NCI-H1105 treated with DMSO at 0.1 percent for 48 hours (cell line): ENCODE data around the gene SYT6.
A peak's percentile ranks its signal among the peaks of the same experiment; 100 is the strongest.

Experiments used
- DNase-seq: peaks from one replicate; lab custom pipeline; 2025; lab: John Stamatoyannopoulos, UW

Gene SYT6

GRCh38 chr1:114118351-114118990 is 35.2 kb downstream of the SYT6 start:
- no peak for DNase-seq

GRCh38 chr1:114117654-114118053 is 36.0 kb downstream of the SYT6 start:
- DNase-seq, result no peak

- no peak for DNase-seq
Observed at GRCh38 chr1:114116086-114116485, 37.6 kb downstream of the SYT6 start.

DNA sequence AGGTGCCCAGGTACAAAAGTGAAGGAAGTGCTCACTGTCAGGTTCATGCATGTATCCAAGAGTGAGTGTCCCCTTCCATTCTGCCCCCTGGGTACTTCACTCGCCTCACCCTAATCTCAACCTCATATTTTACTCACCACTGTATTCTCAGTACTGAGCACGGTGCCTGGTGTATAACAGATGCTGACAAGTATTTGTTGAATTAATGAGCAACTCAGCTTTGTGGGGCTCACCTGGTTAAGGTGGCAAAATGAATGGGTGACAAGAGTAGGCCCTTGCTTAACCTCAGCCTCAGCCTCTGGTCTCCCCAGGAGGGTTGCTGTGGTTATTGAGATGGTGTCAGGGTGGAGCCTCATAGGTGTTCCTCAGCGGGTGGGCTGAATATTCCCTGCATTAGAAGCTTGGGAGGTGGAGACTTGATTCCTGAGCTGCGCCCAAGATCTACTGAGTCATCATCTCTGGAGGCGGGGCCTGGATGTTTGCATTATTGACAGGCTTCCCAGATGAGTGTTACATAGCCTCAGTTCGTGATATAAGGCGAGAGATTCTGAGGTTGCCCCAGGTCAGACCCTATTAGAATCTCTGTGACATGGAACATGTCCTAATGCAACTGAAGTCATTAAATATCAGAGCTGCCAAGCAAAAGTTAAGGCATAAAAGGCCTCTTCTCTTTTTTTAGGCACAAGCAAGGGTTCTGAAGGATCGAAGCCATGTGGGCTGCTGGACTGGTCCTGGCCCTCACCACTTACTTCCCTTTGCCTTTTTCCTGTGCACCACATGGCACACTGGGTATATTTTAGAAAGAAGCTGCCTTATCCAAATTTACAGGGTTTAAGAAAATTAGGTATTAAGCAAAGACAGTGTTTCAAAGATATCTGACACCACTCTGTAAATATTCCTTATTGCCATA is 39.2 kb downstream of the SYT6 start:
- no peak for DNase-seq

DNA sequence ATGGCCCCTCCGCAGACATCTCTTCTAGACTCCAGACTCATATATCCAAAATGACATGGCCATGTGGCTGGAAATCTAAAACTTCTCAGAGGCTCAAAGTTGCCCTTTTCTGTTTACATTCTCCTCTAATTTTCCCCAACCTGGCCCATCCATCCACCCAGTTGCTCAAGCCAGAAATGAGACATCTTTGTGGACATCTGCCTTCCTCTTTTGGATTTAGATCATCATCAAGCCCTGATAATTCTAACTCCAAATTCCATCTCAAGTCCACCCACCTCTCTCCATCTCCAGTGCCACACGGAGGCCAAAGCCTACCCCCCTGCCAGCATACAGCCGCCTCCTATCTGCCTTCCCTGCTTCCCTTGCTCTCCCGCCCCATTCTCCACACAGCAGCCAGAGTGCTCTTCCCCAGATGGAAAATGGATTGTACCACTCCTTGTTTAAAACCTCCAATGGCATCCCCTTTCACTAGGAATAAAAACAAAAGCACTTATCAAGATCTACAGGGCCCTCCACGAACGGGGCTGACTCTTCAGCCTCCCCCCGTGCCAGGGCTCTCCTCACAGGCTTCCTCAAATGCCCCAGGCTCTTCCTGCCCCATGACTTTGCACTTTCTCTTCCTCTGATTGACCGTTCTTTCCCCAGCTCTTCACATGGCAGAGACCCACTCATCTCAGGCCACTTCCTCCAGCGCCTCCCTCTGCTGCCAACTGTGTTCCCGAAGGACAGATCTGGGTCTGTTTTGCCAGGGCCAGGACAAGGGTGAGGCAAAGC is 40.1 kb downstream of the SYT6 start:
- no peak for DNase-seq

- no peak for DNase-seq
Observed at GRCh38 chr1:114112775-114113174, 40.9 kb downstream of the SYT6 start.

- DNase-seq, result no peak
Observed at GRCh38 chr1:114111731-114112641, 41.7 kb downstream of the SYT6 start.

DNA sequence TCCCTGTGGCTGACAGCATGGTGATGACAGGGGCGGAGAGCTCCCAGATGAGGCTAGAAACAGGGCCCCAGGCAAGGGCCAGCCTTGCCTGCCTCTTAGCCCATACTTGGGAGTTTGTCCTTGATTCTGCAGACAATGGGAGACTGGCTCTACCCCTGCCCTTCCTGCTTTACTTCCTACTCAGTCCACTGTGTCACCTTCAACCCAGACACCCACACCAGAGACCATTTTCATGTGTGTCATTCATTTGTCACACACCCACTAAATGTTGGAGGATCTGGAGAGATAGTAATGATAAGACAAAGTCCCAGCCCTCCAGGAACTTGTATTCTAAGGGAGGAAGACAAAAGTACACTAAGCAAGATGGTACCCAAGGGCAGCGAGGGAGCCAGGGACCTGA is 43.7 kb downstream of the SYT6 start:
- DNase-seq, result no peak

GRCh38 chr1:114108751-114109255 is 44.9 kb downstream of the SYT6 start:
- DNase-seq, result no peak

DNA sequence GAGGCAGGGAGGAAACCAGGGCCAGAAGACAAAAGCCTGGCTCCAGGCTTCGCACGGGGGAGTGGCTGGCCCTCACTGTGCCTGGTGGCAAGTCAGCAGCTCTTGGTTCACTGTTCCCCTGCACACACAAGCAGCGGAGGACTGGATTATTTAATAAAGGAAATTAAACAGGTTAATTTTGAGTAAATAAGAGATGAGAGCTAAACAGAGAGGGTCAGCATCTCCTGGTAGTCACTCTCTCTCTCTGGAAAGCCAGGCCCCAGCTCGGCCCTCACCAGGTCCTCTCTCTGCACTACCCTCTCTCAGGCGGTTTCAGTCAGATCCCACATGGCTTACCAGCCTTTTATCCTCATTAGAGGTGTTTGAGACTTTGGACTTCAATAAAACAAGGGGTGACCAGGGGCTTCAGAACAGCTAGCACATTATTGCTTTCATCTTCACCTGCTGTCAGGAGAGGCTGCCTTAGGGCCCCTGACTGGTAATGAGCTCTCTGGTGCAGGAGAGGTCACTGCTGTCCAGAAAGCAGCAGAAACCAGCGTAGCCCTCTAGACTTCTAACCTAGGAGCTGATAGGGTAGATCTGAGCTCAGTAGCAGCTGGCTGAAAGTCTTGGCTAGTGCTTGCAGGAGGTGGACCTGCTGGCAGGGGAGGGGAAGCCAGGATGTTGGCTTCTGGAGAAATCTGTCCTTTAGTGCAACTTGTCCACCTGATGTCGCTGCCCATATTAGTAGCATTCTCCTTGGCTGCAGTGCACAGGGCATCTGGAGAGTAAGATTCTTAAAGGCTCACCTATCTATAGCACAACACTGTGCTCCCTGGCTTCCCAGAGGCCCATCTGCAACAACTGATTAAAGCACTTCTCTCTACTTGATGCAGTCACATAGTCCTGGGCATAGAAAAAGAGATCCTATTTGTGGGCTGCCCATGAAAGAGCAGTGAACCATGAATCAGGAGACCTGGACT is 45.9 kb downstream of the SYT6 start:
- DNase-seq, result no peak

DNA sequence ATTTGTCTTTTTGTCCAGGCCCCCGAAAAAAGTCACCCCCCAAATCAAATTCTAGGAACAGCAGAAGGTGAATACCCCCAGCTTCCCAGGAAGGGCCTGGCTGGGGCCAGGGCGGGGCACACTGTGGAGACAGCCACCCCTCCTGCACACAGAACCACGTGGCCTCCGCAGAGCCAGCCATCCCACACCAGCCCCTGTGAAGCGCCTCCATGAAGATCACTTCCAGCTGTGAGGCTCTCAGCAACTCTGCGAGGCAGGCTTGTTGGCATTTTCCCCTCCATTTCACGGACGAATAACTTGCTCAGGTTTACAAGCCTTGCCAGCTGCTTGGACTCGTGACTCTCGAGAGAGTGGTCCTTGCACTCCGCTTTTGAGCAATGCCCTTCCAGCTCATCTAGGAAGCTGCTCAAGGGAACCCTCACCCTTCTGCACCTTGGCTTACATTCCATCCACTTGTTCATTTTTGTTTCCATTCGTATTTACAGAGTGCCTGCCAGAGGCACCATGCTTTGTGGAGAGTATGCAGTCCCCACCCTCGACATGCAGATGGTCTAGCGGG is 48.2 kb downstream of the SYT6 start:
- DNase-seq, result no peak

DNA sequence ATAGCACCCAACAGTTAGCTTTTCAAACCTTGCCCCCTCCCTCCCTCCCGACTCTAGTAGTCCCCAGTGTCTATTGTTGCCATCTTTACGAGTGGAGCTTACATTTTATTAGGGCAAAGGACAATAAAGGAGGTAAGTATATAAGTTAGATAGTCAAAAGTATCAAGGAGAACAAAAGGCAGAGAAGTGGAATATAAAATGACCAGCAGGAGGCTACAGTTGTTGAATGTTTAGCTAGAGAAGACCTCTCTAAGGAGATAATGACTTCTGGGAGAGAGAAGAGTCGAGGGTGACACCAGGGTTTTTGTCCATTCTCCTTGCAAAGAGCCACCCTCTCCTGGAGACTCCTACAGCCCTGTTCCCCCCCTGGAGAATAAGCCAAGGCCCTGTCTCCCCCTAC is 48.7 kb downstream of the SYT6 start:
- no peak for DNase-seq

GRCh38 chr1:114103992-114104391 is 49.7 kb downstream of the SYT6 start:
- DNase-seq, result no peak

GRCh38 chr1:114102136-114102535 is 51.5 kb downstream of the SYT6 start:
- DNase-seq, result no peak

DNA sequence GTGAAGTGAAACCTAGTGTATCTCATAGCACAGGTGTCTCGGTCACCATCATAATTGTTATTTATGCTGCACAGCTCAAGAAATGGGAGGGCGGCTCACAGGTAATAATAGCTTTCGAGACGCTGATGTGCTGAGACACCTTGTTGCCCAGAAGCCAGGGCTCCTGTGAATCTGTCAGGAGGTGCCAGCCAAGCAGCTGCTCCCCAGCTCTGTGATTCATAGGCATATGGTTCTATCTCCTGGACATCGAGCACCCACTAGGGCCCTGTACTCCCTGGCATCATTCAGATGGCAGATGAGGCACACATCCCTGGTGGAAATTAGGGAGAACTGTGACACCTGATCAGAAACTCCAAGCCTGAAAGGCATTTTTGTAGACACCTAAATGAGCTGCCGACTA is 53.5 kb downstream of the SYT6 start:
- peak; percentile 32 for DNase-seq

- peak; percentile 87 for DNase-seq
Observed at GRCh38 chr1:114099268-114099667, 54.4 kb downstream of the SYT6 start.

GRCh38 chr1:114097109-114097508 is 56.6 kb downstream of the SYT6 start:
- no peak for DNase-seq

GRCh38 chr1:114094675-114095074 is 59.0 kb downstream of the SYT6 start:
- DNase-seq, result no peak

DNA sequence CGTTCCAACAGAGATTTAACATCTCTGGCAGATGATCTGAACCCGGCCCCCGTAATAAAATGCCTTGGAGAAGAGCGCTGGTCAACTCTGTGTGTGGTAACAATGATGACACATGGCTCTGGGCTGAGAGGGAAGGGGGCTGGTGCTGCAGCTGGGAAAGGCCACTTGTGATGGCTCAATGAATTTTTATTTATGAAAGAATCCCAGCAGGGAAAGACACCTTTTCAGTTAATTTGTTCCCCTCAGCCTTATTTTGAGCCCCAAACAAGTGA is 59.4 kb downstream of the SYT6 start:
- DNase-seq, result no peak
